Epidermal melanocyte (primary cell): ENCODE results near the gene RARRES1.
A peak's percentile ranks its signal among the peaks of the same experiment; 100 is the strongest.
"Not testable (repeated sequence)": the region's sequence is repeated elsewhere in the genome, so short reads cannot be mapped to it uniquely, and the experiment has no call there.

ENCODE experiments used
- DNase-seq: peaks from one replicate; pipeline ENCODE4 v3.0.0; 2011; ENCODE audit warnings: low spot score; ENCODE audit not compliant: insufficient read length

RARRES1 gene

DNA sequence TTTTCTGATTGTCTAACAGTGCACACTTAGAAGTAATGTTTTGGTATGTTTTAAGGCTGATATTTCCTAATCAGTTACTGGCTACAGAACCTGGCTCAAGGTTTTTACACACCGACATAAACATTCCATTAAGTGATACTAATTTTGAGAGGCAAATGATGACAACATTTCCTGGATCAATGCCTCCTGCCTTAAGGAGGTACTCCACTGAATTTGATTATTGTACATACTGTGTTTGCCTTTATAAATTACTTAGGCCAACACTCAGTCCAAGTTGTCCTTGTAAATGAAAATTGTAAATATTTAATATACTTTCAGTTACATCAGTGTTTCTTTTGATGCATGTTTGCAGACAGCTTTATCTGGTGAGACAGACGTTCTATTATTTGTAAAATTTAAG is 35.6 kb downstream of the RARRES1 start:
- no peak for DNase-seq

GRCh38 chr3:158693866-158694456 is 38.3 kb downstream of the RARRES1 start:
- not testable (repeated sequence) for DNase-seq

DNA sequence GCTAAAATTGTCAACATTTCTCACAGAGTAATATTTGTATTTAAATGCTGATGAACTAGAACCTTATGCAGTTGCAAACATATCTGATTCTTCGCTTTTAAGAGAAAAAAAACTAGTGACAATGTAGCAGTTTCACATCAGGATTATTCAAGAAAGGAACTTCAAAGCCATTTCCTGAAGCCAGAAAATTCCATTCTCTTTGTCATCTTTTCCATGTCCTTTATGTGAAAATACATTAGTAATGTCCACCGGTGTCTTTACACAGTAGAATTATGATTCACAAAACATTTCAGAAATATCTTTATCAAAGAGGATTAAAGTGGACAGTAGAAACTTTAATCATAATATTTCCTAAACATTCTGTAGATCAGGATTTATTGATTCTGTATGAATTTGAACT is 47.1 kb downstream of the RARRES1 start:
- DNase-seq = no peak

GRCh38 chr3:158683230-158683962 is 48.9 kb downstream of the RARRES1 start:
- no peak for DNase-seq

GRCh38 chr3:158680861-158681260 is 51.4 kb downstream of the RARRES1 start:
- DNase-seq = no peak

DNA sequence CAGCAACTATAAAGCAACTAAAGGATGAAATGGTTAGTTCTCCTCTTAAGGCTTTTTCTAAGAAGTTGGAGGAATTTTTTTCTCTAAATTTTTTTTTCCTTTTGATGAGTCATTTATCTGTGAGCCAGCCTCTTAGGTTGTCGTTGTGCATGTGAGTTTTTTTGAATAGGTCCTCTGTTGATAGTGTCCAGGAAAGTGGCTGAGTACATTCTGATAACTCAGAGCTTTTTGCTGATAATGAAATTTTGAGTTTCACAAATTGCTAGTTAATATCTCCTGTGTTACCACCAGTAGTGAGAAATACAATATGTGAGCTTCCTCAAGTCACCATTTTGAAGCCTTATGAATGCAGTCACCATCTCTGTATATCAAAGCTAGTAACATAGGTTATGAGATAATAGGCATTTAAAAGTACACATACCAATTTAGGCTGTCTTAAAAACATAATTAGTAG is 52.7 kb downstream of the RARRES1 start:
- no peak for DNase-seq

GRCh38 chr3:158678687-158679086 is 53.6 kb downstream of the RARRES1 start:
- DNase-seq = no peak

DNA sequence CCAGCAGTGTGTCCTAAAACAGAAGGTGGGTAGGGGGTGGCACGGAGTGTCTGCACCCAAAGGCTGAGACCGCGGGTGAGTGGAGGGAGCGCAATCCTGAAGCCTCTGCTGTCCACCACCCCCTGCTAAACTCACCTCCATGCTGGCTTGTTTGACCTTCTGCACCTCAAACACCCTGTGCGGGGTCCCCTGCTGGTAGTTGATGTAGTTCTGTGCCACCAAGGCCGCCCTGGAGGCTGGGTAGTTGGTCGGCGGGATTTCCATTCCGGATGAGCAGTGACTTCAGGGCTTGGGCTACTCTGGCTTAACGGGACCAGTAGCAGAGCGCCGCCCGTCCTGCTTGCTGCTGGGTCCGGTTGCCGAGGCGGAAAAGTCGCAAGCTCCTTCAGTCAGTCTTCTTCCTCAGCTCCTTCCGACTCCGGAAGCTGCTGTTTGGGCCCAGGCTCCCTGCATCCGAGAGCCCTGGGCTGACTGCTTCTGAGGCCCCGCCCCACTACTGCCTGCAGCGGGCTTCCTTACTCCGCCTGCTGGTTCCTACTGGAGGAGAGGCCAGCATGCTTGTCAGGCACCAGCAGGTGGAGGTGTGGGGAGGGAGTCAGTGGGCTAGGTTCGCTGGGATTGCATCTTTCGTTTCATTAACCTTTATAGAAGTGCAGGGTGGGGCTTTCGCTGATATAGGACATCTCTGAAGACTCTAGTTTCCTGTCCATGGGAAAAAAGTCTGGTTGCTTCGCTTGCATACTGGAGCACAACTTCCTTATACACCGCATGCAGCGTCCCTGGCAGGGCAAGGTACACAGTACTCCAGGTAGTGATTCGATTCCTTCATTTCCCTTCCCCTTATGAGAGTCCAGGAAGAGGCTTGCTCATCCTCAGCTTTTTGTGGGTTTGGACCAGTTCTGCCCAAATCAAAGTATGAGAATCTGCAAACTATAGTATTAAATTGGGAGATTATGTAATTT is 59.8 kb downstream of the RARRES1 start, which contains the start of gene LXN:
Gene LXN (minus strand): TSS at position 434 of the 962 bp plus-strand sequence. CDS start 170 bp downstream, at position 264.
- peak; percentile 66 for DNase-seq

GRCh38 chr3:158671821-158672214 is 60.4 kb downstream of the RARRES1 start:
- DNase-seq = no peak

DNA sequence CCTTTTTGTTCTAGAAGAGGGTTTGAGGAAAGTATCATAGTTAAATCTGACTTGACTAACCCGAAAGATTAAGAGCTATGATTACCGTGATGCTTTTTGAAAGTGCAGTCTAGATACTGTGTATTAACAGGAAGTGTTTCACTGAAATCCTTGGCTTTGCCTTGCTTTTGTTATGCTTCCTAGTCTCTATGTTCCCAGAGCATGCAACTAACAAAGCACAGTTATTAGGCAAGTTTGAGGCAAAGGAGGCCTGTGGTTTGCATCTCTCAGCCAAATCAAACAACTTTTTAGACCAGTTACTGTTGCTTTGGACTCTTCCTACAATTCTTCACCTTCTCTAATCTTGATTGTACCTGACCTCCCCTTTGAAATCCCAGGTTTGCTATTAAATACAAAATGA is 63.8 kb downstream of the RARRES1 start:
- no peak for DNase-seq

DNA sequence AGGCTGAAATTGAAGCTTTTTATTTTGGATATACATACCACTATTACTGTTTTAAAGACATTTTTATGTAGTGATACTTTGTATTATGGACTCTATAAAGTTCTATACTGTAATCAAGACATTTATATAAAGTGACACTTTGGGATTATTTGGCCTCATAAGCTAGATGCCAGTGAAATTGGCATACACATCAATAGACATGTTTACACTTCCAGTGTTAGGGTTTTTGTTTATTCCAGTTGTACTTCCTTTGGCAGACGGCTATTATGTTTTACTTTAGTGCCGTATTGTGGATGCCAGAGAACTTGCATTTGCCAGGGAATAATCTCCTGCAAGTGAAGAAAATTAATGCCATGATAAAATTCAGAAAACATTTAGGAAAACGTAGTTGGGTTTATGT is 65.8 kb downstream of the RARRES1 start:
- DNase-seq = no peak

- no peak for DNase-seq
These were observed 68.4 kb downstream of the RARRES1 start for GRCh38 chr3:158663832-158664231.

DNA sequence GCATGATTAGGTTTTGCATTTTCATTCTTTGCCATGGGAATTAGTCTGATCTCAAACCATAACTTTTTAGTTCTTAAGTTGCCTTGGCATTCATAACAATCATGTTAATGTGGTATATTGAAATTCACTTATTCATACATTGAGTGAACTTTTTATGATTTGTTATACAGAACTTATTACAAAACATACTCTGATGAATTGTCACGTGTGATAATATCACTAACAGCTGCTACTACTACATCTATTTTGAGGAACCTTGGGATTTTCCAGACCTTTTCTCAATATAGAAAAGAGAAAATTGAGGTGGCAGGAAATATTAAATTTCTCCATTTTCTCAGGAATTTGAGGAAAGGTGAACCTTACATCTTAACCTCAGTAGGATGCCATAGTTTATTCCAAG is 69.0 kb downstream of the RARRES1 start:
- no peak for DNase-seq

DNA sequence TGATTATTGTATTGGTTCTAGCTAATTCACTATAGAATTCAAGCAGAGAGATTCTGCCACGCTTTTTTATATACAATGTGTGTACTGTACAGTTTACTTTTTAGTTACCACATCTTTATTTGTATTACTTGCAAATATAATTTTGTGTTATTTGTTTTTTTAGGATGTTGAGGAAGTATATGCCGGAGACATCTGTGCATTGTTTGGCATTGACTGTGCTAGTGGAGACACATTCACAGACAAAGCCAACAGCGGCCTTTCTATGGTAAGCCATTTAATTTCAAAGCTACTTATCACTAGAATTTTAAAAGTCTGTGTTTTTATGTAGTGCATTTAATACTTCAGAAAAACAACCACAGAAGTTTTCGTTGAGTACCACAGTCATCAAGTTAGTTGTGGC is 71.5 kb downstream of the RARRES1 start:
- DNase-seq = no peak

GRCh38 chr3:158659454-158660237 is 72.6 kb downstream of the RARRES1 start:
- peak; percentile 57 for DNase-seq

DNA sequence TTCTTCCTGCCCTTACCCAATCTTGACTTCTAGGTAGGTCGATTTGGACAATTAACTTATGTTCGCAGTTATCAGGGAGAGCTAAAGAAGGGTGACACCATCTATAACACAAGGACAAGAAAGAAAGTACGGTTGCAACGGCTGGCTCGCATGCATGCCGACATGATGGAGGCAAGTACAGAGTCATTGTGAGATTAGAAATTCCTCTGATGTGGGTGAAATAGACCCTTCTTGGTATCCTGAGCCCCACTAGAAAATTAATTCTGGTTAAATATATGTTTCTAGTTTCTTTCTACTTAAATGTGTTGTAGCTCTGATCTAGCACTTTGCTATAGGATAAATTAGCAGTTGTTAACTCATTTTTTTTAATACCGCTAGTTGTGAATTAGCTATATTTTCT is 73.4 kb downstream of the RARRES1 start:
- no peak for DNase-seq

GRCh38 chr3:158652463-158652862 is 79.8 kb downstream of the RARRES1 start:
- no peak for DNase-seq

- DNase-seq = no peak
These were observed 81.1 kb downstream of the RARRES1 start for GRCh38 chr3:158651192-158651591.

GRCh38 chr3:158649791-158650190 is 82.5 kb downstream of the RARRES1 start:
- no peak for DNase-seq
